Endometrial microvascular endothelial cells (primary cell): ENCODE results near the gene ARID1A. TPM values are rescaled to one million over a fixed set of nuclear protein-coding genes. Genes with fewer than 3 reads are reported as not detected.
"Not testable (repeated sequence)": the region's sequence is repeated elsewhere in the genome, so short reads cannot be mapped to it uniquely, and the experiment has no call there.

Experiments used
- in situ Hi-C: cut with HindIII; loops from 2 replicates; pipeline ENCODE4 v1.10.0; 2017; ENCODE audit warnings: low sequenced_read_pairs, low pct_unique_long_range_greater_than_20kb; ENCODE audit errors: inconsistent ontology term
- total RNA-seq: library from RNA; depleted of rRNA; stranded (reverse); fragments of >200 nt; gene quantifications from one replicate; pipeline ENCODE4 v1.2.3, GENCODE V29; 2015; ENCODE audit errors: inconsistent ontology term

The ARID1A gene
- total RNA-seq, 1 donor from 2014 or later, result 28.4 TPM

DNA sequence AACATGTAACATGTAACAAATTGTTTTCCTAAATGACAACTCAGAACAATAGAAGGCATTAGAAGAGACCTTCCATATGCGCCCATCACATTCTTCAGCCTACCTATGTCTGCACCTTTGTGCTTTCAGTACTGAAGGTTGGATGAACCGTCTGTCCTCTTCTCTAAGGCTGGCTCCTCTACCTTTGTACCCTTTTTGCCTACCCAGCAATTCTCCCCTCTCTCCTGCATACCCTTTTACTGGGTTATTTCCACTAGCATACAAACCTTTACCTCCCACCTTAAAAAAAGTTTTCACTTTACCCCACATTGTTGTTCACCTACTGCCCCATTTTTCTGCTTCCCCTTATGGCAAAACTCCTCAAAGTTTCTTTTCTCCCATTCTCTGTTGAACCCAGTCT lies 97.1 kb downstream of the ARID1A start:
- in situ Hi-C loops, result no loop called here

GRCh38 chr1:26794391-26794790 lies 98.6 kb downstream of the ARID1A start:
- in situ Hi-C loops, result no loop called here

DNA sequence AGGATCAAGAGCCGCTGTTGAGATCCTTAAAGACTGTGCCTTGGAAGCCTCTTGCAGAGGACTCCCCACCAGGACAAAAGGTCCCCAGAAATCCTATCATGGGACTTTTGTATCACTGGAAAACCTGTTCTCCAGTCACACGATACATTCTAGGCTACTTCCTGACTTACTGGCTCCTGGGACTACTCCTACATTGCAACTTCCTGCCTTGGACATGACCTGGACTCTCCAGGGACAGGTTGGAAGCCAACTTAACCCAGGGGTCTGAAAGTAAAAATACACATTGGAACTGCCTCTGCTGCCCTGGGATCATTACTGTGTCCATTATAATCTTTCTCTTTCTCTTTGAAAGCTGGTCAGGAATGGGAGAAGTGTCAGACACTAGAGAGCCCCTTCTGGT lies 101.8 kb downstream of the ARID1A start:
- in situ Hi-C loops, result no loop called here

DNA sequence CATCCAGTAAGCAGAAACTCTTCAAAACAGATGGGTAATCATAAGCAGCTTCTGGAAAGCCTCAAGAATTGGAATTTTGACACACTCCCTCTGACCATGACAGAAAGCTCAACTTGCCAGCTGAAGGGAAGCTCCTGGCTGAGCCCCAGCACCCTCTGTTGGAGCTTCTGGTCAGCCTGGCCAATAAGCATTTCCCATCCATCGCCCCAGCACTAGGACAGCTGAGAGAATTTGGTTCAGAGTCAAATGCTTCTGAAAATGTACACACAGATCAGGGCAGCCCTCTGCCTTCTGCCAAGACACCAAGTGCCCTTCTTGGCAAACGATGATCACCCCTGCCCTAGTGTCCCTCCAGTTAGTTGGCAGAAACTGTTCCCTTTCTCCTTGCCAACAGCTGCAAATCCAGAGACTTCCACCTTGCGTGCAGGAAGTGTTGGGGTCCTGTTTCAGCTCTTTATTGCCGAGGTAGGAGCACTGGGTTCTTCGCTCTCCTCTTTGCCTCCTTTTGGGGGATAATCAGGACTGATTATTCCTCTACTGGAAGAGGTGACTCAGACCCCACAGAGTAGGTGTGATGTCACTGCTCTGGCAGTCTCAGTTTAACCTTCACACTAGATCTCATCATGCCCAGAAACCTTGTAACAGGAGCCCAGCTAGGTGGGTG lies 103.8 kb downstream of the ARID1A start:
- in situ Hi-C loops, result no loop called here

GRCh38 chr1:26803932-26804331 lies 108.1 kb downstream of the ARID1A start:
- in situ Hi-C loops, result not testable (repeated sequence)

GRCh38 chr1:26810105-26810504 lies 114.3 kb downstream of the ARID1A start:
- in situ Hi-C loops, result not testable (repeated sequence)

- in situ Hi-C loops, result no loop called here
Measured at GRCh38 chr1:26811057-26811456, 115.2 kb downstream of the ARID1A start.

- in situ Hi-C loops, result no loop called here
Measured at GRCh38 chr1:26811708-26812107, 115.9 kb downstream of the ARID1A start.

GRCh38 chr1:26814377-26814776 lies 118.6 kb downstream of the ARID1A start:
- in situ Hi-C loops, result no loop called here

GRCh38 chr1:26814893-26815292 lies 119.1 kb downstream of the ARID1A start:
- in situ Hi-C loops, result no loop called here

- in situ Hi-C loops, result no loop called here
Measured at GRCh38 chr1:26820784-26821269, 125.0 kb downstream of the ARID1A start.

- in situ Hi-C loops, result no loop called here
Measured at GRCh38 chr1:26822737-26823395, 127.1 kb downstream of the ARID1A start.

GRCh38 chr1:26824731-26825130 lies 128.9 kb downstream of the ARID1A start:
- in situ Hi-C loops, result no loop called here

DNA sequence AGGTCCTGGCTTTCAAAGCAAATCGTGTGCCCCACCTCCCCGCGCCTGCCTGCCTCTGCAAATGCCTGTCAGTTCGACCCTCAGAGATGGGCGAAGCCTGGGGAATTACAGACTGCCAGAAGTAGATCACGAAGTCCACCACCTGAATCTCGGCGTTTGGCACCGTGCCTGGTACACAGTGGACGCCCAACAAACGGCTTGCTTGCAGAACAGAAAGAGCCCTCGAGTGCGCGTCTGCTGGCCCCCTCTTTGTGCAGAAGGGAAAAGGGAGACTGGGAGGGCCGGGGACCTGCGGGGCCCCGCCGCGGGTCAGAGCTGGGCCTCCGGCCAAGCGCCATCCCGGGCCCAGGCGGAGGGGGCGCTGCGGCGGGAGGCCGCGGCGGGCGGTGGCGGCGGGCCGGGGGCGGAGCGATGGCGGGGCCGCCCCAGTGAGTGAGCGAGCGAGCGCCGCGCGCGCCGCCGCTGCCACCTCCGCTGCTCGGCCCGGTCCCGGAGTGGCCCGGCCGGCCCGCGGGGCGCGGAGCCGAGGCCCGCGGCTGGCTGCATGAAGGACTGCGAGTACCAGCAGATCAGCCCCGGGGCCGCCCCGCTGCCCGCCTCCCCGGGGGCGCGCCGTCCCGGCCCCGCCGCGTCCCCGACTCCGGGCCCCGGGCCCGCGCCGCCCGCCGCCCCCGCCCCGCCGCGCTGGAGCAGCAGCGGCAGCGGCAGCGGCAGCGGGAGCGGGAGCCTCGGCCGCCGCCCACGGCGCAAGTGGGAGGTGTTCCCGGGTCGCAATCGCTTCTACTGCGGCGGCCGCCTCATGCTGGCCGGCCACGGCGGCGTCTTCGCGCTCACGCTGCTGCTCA lies 130.7 kb downstream of the ARID1A start, which contains the start of gene ZDHHC18:
TSS of gene ZDHHC18 (plus strand) at position 428 of the 845 bp plus-strand sequence. CDS start at position 545, 117 bp downstream.
- in situ Hi-C loops, result no loop called here

DNA sequence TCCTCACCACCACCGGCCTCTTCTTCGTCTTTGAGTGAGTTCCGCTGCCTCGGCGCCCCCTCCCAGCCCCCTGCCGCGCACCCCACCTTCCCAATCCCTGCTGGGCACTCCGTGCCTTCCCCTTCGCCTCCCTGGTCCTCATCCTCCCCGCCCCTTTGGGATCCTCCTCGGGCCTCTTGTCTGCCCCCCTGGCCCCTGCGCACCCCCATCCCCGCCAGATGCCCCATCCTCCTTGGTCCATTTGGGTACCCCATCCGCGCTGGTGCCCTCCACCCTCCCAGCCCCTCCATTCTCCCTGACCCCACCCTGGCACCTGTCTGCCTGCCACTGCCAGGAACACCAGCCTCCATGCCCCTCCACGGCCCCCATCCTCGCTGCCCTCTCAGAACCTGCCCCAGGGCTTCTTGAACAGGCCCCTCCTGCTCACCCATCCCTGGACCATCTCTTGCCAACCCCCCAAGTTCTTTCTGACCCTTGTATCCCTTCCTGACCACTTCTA lies 131.3 kb downstream of the ARID1A start:
- in situ Hi-C loops, result no loop called here

GRCh38 chr1:26827663-26828062 lies 131.8 kb downstream of the ARID1A start:
- in situ Hi-C loops, result no loop called here

DNA sequence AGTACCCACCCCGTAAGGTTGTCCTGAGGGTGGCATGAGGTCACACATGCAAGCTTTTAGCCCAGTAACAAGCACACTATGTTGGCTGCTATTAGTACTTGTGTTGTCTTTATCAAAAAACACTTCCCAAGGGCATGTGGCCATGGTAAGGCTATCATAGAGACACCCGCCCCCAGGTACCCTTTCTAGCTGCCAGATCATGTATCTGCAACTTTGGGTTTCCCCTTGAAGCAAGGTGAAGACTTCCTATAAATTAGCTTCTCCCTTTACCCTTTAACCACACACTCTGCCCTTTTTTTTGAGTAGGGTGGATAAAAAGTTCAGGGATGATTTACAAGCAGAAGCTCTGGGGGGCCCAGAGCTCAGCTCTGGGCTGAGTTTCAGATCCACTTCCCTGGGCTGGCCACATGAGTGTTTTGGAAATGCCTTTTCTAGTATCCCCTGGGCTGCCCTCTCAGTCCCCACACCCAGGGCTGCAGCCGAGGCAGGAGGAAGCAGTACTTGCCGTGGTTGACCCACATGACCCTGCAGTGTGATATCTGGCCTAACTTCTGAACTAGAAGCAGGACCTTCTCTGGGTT lies 132.7 kb downstream of the ARID1A start:
- in situ Hi-C loops, result no loop called here

DNA sequence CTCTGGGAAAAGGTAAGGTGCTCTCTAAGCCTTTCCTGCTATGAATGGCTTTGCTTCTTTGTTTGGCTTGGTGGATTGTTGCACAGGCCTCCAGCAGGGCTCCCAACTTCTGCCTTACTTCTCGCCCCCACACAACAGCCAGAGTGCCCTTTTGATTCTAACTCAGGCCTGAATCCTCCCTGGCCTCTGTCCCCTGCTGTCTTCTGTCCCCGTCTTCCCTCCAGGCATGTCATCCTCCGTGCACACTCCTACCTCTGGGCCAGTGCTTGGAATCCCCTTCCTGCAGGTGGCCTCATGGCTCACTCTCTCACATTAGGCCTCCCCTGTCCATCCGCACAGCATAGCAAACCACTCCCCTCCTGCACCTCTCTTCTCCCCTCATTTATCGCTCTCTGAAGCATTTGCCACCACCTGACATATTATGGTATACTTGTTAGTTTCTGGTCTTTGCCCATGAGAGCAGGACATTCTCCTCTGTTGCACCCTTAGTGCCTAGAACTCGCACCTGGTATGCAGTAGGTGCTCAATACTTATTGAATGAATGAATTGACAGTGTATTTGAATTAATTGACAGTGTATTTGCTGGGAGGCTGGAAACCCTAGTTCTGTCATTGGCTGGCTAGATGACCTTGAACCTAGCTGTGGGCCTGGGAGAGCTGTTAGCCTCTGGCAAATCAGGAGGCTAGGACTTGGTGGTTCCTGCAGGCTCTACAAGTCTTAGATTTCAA lies 133.5 kb downstream of the ARID1A start:
- in situ Hi-C loops, result no loop called here
